SK-N-SH (cell line): Measurements from ENCODE around the gene DSC3. TPM values are rescaled to one million over a fixed set of nuclear protein-coding genes. Genes with fewer than 3 reads are reported as not detected.

Experiments
- CTCF ChIA-PET: fragments of 300-600, 350-600 bp; formaldehyde crosslinking; extraction: SDS; loops from one replicate; lab custom pipeline; 2021; lab: Yijun Ruan, JAX
- POLR2A ChIA-PET: fragments of 350-600 bp; sonication (Branson Sonifier 250); formaldehyde crosslinking; extraction: SDS; loops from one replicate; lab custom pipeline; 2020; ENCODE audit warnings: antibody characterized with exemption, inconsistent platforms; lab: Yijun Ruan, JAX
- DNase-seq: peaks from one replicate; pipeline ENCODE4 v3.0.0; 2012
- H2AFZ ChIP-seq: fragments of 200-600 bp; sonication (generic); 2 replicates; pipeline ENCODE4 v1.8.1; 2016; ENCODE audit warnings: antibody characterized with exemption, mild to moderate bottlenecking, low read depth
- H3F3A ChIP-seq: fragments of 200-600 bp; sonication (generic); replicated peaks from 2 replicates; pipeline ENCODE3; 2016; ENCODE audit warnings: antibody characterized with exemption, mild to moderate bottlenecking; ENCODE audit not compliant: insufficient read depth
- H3K27ac ChIP-seq, 2 experiments: fragments of 200-500 bp in 1 of 2; fragments of 200-600 bp in 1 of 2; sonication (Bioruptor generic) in 1 of 2; sonication (generic), shearing (Covaris generic) in 1 of 2; 2 replicates each; pipeline versions ENCODE4 v1.5.1 to v1.6.1; 2014 to 2016; ENCODE audit warnings: low read depth in 2 of 2, inconsistent platforms in 1 of 2, low read length in 1 of 2, mild to moderate bottlenecking in 1 of 2, mixed read lengths in 1 of 2
- H3K27me3 ChIP-seq: fragments of 200-600 bp; sonication (generic), shearing (Covaris generic); 2 replicates; pipeline ENCODE4 v1.6.1; 2016; ENCODE audit warnings: mixed run types; ENCODE audit not compliant: insufficient read depth
- H3K36me3 ChIP-seq, 2 experiments: fragments of 200-500 bp in 1 of 2; fragments of 200-600 bp in 1 of 2; sonication (Bioruptor generic) in 1 of 2; sonication (generic) in 1 of 2; replicated peaks in 1 of 2; 2 replicates each; pipeline versions ENCODE3 to v1.5.1; 2014 to 2016; ENCODE audit warnings: low read length in 1 of 2, mild to moderate bottlenecking in 1 of 2; ENCODE audit not compliant: insufficient read depth in 2 of 2, control insufficient read depth in 1 of 2
- H3K4me1 ChIP-seq, 2 experiments: fragments of 200-500 bp in 1 of 2; fragments of 200-600 bp in 1 of 2; sonication (Bioruptor generic) in 1 of 2; sonication (generic), shearing (Covaris generic) in 1 of 2; 2 replicates each; pipeline versions ENCODE4 v1.5.1 to v1.6.1; 2014 to 2016; ENCODE audit warnings: low read depth in 1 of 2, low read length in 1 of 2, mixed run types in 1 of 2; ENCODE audit not compliant: insufficient read depth in 2 of 2, control insufficient read depth in 1 of 2
- H3K4me2 ChIP-seq: fragments of 200-600 bp; sonication (generic), shearing (Covaris generic); 2 replicates; pipeline ENCODE4 v1.6.1; 2017; ENCODE audit warnings: mixed run types
- H3K4me3 ChIP-seq, 2 experiments: fragments of 200-500 bp in 1 of 2; fragments of 200-600 bp in 1 of 2; sonication (Bioruptor generic) in 1 of 2; sonication (generic), shearing (Covaris generic) in 1 of 2; 2 replicates each; pipeline versions ENCODE4 v1.5.1 to v1.8.1; 2014 to 2016; ENCODE audit warnings: low read depth in 2 of 2, inconsistent platforms in 1 of 2, low read length in 1 of 2, mild to moderate bottlenecking in 1 of 2, mixed read lengths in 1 of 2, moderate library complexity in 1 of 2
- H3K79me2 ChIP-seq: fragments of 200-600 bp; sonication (generic); 2 replicates; pipeline ENCODE4 v1.8.1; 2017; ENCODE audit warnings: mild to moderate bottlenecking; ENCODE audit not compliant: insufficient read depth
- H3K9ac ChIP-seq: fragments of 200-600 bp; sonication (generic); 2 replicates; pipeline ENCODE4 v1.6.1; 2017; ENCODE audit warnings: mixed run types
- H3K9me2 ChIP-seq: fragments of 200-600 bp; sonication (generic); 2 replicates; pipeline ENCODE4 v1.6.1; 2017; ENCODE audit warnings: mixed run types
- H3K9me3 ChIP-seq: fragments of 200-600 bp; sonication (generic); 2 replicates; pipeline ENCODE4 v1.6.1; 2017; ENCODE audit warnings: mixed run types, mild to moderate bottlenecking, moderate library complexity
- H4K20me1 ChIP-seq: fragments of 200-600 bp; sonication (generic); 2 replicates; pipeline ENCODE4 v1.6.1; 2017; ENCODE audit warnings: mild to moderate bottlenecking, mixed run types; ENCODE audit not compliant: insufficient read depth
- CTCF ChIP-seq: fragments of 200-600 bp; sonication (generic); IDR thresholded peaks from 2 replicates; pipeline ENCODE4 v1.6.1; 2017; ENCODE audit warnings: antibody characterized with exemption, mild to moderate bottlenecking, moderate library complexity
- EP300 ChIP-seq, 2 experiments: IDR thresholded peaks; 2 replicates each; pipeline versions ENCODE4 v1.4.0 to v1.6.1; 2012; ENCODE audit warnings: borderline replicate concordance in 1 of 2, low read depth in 1 of 2, low read length in 1 of 2
- FOSL2 ChIP-seq: IDR thresholded peaks from 2 replicates; pipeline ENCODE4 v1.4.0; 2012; ENCODE audit warnings: low read depth, mild to moderate bottlenecking, moderate library complexity, borderline replicate concordance
- FOXM1 ChIP-seq: IDR thresholded peaks from 2 replicates; pipeline ENCODE4 v1.4.0; 2012; ENCODE audit warnings: low read depth, mild to moderate bottlenecking
- GATA2 ChIP-seq: sonication (generic); formaldehyde crosslinking; IDR thresholded peaks from 2 replicates; pipeline ENCODE4 v1.5.0; 2020; ENCODE audit warnings: mild to moderate bottlenecking, missing genetic modification reagents
- RCOR1 ChIP-seq: fragments of 150-350 bp; IDR thresholded peaks from 2 replicates; pipeline ENCODE4 v1.6.1; 2017; ENCODE audit warnings: antibody characterized with exemption, low read length
- RFX5 ChIP-seq: IDR thresholded peaks from 2 replicates; pipeline ENCODE4 v1.6.1; 2012; ENCODE audit warnings: mild to moderate bottlenecking, improper control_type of control experiment, low read length
- USF2 ChIP-seq: fragments of 150-350 bp; IDR thresholded peaks from 2 replicates; pipeline ENCODE4 v1.6.1; 2017; ENCODE audit warnings: antibody characterized with exemption, low read length, low read depth, borderline replicate concordance
- YY1 ChIP-seq: IDR thresholded peaks from 2 replicates; pipeline ENCODE4 v1.4.0; 2012; ENCODE audit warnings: low read depth, mild to moderate bottlenecking
- WGBS: methylation state at CpG from one replicate; pipeline ENCODE4 v1.1.6; 2017; ENCODE audit warnings: low lambda C conversion rate; 5-methylcytosine and 5-hydroxymethylcytosine counted together
- polyA plus RNA-seq, 3 experiments: library from polyadenylated mRNA; depleted of rRNA; stranded (reverse); fragments of >200 nt; gene quantifications; 2 replicates each; pipeline ENCODE4 v1.2.3, GENCODE V29; 2012
- TF ChIP-seq, protein P1 (sequence below): IDR thresholded peaks from 2 replicates; pipeline ENCODE4 v1.6.1; 2012; ENCODE audit warnings: mild to moderate bottlenecking, low read depth, low read length, moderate library complexity

The DSC3 gene
- polyA plus RNA-seq, 1 of the 3 experiments (the other 2 are of a cell fraction), result not detected

DNA sequence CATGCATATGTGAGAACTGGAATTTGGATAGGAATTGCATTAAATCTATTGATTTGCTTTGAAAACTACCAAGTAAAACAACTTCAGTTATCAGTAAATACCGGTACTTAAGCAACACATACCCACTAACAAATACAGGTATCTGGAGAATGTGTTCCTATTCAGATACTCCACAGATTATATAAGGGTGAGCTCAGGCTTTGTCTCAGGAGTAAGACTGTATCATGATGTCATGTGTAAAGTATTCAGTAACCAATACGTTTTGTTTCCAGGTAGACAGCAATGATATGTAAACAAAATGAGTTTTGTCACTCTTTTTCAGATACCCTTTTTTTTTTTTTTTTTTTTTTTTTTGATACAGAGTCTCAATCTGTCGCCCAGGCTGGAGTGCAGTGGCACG is 74.8 kb downstream of the DSC3 start:
- Histone ChIP-seq H3K36me3 (no peaks in the 10 kb centered on the region), H3K4me2 (no peak overlapping the region), H3K4me3 (no peak overlapping the region), H2AFZ (no peak overlapping the region), H4K20me1 (no peaks in the 10 kb centered on the region), H3K27ac (no peak overlapping the region), H3K9ac (no peak overlapping the region), H3K4me1 (no peaks in the 10 kb centered on the region), H3K27me3 (no peaks in the 10 kb centered on the region), H3F3A (no peaks in the 10 kb centered on the region), H3K79me2 (no peaks in the 10 kb centered on the region), H3K9me3 (no peaks in the 10 kb centered on the region), H3K9me2 (no peaks in the 10 kb centered on the region)
- whole genome bisulfite sequencing, result 23% methylated on average over 4 of the region's 4 CpGs
- ChIA-PET POLR2A (no interaction called here), CTCF (interaction anchor here (0.7 to 1.5 kb wide), 4 partner anchors 10 to 687 kb away, joined by 3 to 4 read pairs (median 3); no protein-coding TSS in a partner anchor)
- no peak for DNase-seq
- TF ChIP-seq USF2, result no peak

GRCh38 chr18:30965237-30965636 is 77.3 kb downstream of the DSC3 start:
- no peak for DNase-seq
- H3K27me3 ChIP-seq, result no peaks in the 10 kb centered on the region
- H3K36me3 ChIP-seq, result no peaks in the 10 kb centered on the region
- WGBS, result 14% methylated on average over 4 of the region's 4 CpGs
- TF ChIP-seq, protein P1, sequence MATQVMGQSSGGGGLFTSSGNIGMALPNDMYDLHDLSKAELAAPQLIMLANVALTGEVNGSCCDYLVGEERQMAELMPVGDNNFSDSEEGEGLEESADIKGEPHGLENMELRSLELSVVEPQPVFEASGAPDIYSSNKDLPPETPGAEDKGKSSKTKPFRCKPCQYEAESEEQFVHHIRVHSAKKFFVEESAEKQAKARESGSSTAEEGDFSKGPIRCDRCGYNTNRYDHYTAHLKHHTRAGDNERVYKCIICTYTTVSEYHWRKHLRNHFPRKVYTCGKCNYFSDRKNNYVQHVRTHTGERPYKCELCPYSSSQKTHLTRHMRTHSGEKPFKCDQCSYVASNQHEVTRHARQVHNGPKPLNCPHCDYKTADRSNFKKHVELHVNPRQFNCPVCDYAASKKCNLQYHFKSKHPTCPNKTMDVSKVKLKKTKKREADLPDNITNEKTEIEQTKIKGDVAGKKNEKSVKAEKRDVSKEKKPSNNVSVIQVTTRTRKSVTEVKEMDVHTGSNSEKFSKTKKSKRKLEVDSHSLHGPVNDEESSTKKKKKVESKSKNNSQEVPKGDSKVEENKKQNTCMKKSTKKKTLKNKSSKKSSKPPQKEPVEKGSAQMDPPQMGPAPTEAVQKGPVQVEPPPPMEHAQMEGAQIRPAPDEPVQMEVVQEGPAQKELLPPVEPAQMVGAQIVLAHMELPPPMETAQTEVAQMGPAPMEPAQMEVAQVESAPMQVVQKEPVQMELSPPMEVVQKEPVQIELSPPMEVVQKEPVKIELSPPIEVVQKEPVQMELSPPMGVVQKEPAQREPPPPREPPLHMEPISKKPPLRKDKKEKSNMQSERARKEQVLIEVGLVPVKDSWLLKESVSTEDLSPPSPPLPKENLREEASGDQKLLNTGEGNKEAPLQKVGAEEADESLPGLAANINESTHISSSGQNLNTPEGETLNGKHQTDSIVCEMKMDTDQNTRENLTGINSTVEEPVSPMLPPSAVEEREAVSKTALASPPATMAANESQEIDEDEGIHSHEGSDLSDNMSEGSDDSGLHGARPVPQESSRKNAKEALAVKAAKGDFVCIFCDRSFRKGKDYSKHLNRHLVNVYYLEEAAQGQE, result no peak
- TF ChIP-seq CTCF (no peak), FOXM1 (no peak), RCOR1 (no peak), GATA2 (CRISPR knock-in tag) (no peak), FOSL2 (no peak), EP300 (IDR thresholded peaks at IDR 0.05; ENCODE audit: borderline replicate concordance in 1 of 2, low read depth in 1 of 2, low read length in 1 of 2) (no peak), RFX5 (no peak), USF2 (no peak), YY1 (no peak)
- H3K27ac ChIP-seq, result no peak overlapping the region
- no peaks in the 10 kb centered on the region for H3K9me2 ChIP-seq
- no peak overlapping the region for H3K4me2 ChIP-seq
- ChIA-PET CTCF (no interaction called here), POLR2A (no interaction called here)
- no peak overlapping the region for H2AFZ ChIP-seq
- H4K20me1 ChIP-seq, result no peaks in the 10 kb centered on the region
- no peaks in the 10 kb centered on the region for H3K79me2 ChIP-seq
- H3F3A ChIP-seq, result no peaks in the 10 kb centered on the region
- no peaks in the 10 kb centered on the region for H3K9me3 ChIP-seq
- H3K9ac ChIP-seq, result no peak overlapping the region
- no peaks in the 10 kb centered on the region for H3K4me1 ChIP-seq
- H3K4me3 ChIP-seq, result no peak overlapping the region
